SU-DHL-6 (cell line): ENCODE data around the gene TUNAR.

ENCODE experiments used
- EZH2phosphoT487 ChIP-seq: fragments of 200-600 bp; sonication (generic), shearing (Covaris generic); conservative IDR thresholded peaks from 2 replicates; pipeline ENCODE4 v1.6.1; 2018; ENCODE audit warnings: mild to moderate bottlenecking, antibody characterized with exemption, low read length, moderate library complexity, mixed read lengths
- TF ChIP-seq, protein P1 (sequence below): fragments of 200-600 bp; sonication (generic); IDR thresholded peaks from one replicate; pipeline ENCODE4 v1.5.1; 2017; ENCODE audit warnings: antibody characterized with exemption, mild to moderate bottlenecking, low read length, moderate library complexity; ENCODE audit not compliant: insufficient read depth, poor library complexity, severe bottlenecking

DNA sequence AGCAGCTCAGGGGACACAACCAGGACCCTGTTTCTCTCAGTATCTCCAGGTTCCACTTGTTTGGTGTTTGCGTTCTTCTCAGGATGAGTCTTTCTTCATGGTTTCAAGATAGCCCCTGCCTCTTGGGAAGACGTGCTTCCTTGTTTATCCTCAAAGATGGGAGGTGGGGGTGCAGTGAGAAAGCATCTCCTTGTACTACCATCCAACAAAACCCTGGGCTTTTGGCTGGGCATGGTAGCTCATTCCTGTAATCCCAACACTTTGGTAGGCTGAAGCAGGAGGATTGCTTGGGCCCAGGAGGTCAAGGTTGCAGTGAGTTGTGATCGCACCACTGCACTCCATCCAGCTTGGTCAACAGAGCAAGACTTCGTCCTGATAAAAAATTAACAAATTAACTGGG lies 21.0 kb upstream of the TUNAR start:
- TF ChIP-seq, protein P1, sequence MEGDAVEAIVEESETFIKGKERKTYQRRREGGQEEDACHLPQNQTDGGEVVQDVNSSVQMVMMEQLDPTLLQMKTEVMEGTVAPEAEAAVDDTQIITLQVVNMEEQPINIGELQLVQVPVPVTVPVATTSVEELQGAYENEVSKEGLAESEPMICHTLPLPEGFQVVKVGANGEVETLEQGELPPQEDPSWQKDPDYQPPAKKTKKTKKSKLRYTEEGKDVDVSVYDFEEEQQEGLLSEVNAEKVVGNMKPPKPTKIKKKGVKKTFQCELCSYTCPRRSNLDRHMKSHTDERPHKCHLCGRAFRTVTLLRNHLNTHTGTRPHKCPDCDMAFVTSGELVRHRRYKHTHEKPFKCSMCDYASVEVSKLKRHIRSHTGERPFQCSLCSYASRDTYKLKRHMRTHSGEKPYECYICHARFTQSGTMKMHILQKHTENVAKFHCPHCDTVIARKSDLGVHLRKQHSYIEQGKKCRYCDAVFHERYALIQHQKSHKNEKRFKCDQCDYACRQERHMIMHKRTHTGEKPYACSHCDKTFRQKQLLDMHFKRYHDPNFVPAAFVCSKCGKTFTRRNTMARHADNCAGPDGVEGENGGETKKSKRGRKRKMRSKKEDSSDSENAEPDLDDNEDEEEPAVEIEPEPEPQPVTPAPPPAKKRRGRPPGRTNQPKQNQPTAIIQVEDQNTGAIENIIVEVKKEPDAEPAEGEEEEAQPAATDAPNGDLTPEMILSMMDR = no peak
- TF ChIP-seq EZH2phosphoT487 = no peak
